A549 (cell line): ENCODE measurements around the gene IL22. TPM values are rescaled to one million over a fixed set of nuclear protein-coding genes. Genes with fewer than 3 reads are reported as not detected.

ENCODE experiments used
- ATAC-seq, 2 experiments: fragments of 200-7000 bp in 1 of 2; fragments of >200 bp in 1 of 2; cut with Nextera tagmentation in 1 of 2; cut with Tn5 transposase in 1 of 2; 3 replicates each; pipeline versions ENCODE4 v1.8.0 to v1.9.1; 2018 to 2020; ENCODE audit warnings: mild to moderate bottlenecking in 1 of 2, moderate library complexity in 1 of 2
- CTCF ChIA-PET: fragments of 300-600 bp; sonication (Branson Sonifier 250); formaldehyde crosslinking; extraction: SDS; loops from one replicate; lab custom pipeline; 2021; ENCODE audit warnings: antibody characterized with exemption, inconsistent platforms; lab: Yijun Ruan, JAX
- POLR2A ChIA-PET: fragments of 350-600 bp; formaldehyde crosslinking; extraction: SDS; loops from one replicate; lab custom pipeline; 2021; ENCODE audit warnings: antibody characterized with exemption, inconsistent platforms; lab: Yijun Ruan, JAX
- DNase-seq, 2 experiments: peaks; one replicate each; pipeline versions ENCODE4 v3.0.0 to v3.0.0-alpha.2; 2011 to 2016; ENCODE audit warnings: low read depth in 1 of 2, low spot score in 1 of 2
- FAIRE-seq: peaks from 2 replicates; lab custom pipeline; 2011; peaks lifted over from hg19 to GRCh38; lab: Jason Lieb, UNC
- H3K27ac ChIP-seq, 2 experiments: fragments of >200 bp; sonication (Bioruptor Twin); formaldehyde crosslinking; 3 replicates each; pipeline ENCODE4 v1.5.1; 2016 to 2017
- H3K4me1 ChIP-seq: fragments of >200 bp; sonication (Bioruptor Twin); formaldehyde crosslinking; 3 replicates; pipeline ENCODE4 v1.6.1; 2016
- H3K4me2 ChIP-seq: fragments of >200 bp; sonication (Bioruptor Twin); formaldehyde crosslinking; 3 replicates; pipeline ENCODE4 v1.6.1; 2016
- H3K4me3 ChIP-seq: fragments of >200 bp; sonication (Bioruptor Twin); formaldehyde crosslinking; 3 replicates; pipeline ENCODE4 v1.5.1; 2016
- H3K9me3 ChIP-seq: fragments of >200 bp; sonication (Bioruptor Twin); formaldehyde crosslinking; 3 replicates; pipeline ENCODE4 v1.6.1; 2016
- BHLHE40 ChIP-seq: IDR thresholded peaks from 2 replicates; pipeline ENCODE4 v1.6.1; 2012; ENCODE audit warnings: low read depth, low read length, inconsistent platforms
- CBX8 ChIP-seq: fragments of 200-600 bp; sonication (generic); IDR thresholded peaks from 2 replicates; pipeline ENCODE4 v1.6.1; 2016
- CEBPB ChIP-seq, 2 experiments: fragments of >200 bp in 1 of 2; sonication (Bioruptor Twin) in 1 of 2; formaldehyde crosslinking in 1 of 2; IDR thresholded peaks; 2 replicates each; pipeline ENCODE4 v1.6.1; 2012 to 2016
- ELK1 ChIP-seq: fragments of 150-350 bp; IDR thresholded peaks from 2 replicates; pipeline ENCODE4 v1.6.1; 2014; ENCODE audit warnings: low read depth, mild to moderate bottlenecking, low read length
- ESRRA ChIP-seq: fragments of 150-350 bp; IDR thresholded peaks from 2 replicates; pipeline ENCODE4 v1.6.1; 2014; ENCODE audit warnings: mild to moderate bottlenecking, low read length, borderline replicate concordance
- HMGXB4 ChIP-seq: fragments of 250-450 bp; sonication (Bioruptor Pico); IDR thresholded peaks from 2 replicates; pipeline ENCODE4 v1.5.0; 2021; ENCODE audit warnings: mild to moderate bottlenecking, moderate library complexity, borderline replicate concordance
- HOXA7 ChIP-seq: fragments of 250-450 bp; sonication (Bioruptor Pico); IDR thresholded peaks from 2 replicates; pipeline ENCODE4 v1.5.0; 2020; ENCODE audit warnings: mild to moderate bottlenecking, moderate library complexity
- HOXB13 ChIP-seq: fragments of 250-450 bp; sonication (Bioruptor Pico); IDR thresholded peaks from 2 replicates; pipeline ENCODE4 v1.5.0; 2020; ENCODE audit warnings: low read depth, mild to moderate bottlenecking, moderate library complexity
- MYC ChIP-seq: IDR thresholded peaks from 2 replicates; pipeline ENCODE4 v1.6.1; 2012; ENCODE audit warnings: mild to moderate bottlenecking, inconsistent platforms, low read length, improper control_type of control experiment, borderline replicate concordance
- NR3C1 ChIP-seq: fragments of >200 bp; sonication (Bioruptor Twin); formaldehyde crosslinking; IDR thresholded peaks from 3 replicates; pipeline ENCODE4 v1.6.1; 2017
- PBX3 ChIP-seq: IDR thresholded peaks from 2 replicates; pipeline ENCODE4 v1.6.1; 2012
- PHF8 ChIP-seq: fragments of 200-600 bp; sonication (generic); IDR thresholded peaks from 2 replicates; pipeline ENCODE4 v1.6.1; 2016; ENCODE audit warnings: low read depth, mild to moderate bottlenecking, antibody characterized with exemption, moderate library complexity, borderline replicate concordance
- POLR2AphosphoS2 ChIP-seq: conservative IDR thresholded peaks from 2 replicates; pipeline ENCODE4 v1.6.1; 2012; ENCODE audit warnings: low read length, improper control_type of control experiment, inconsistent platforms
- RAD21 ChIP-seq, 2 experiments: fragments of >200 bp in 1 of 2; sonication (Bioruptor Twin) in 1 of 2; formaldehyde crosslinking in 1 of 2; IDR thresholded peaks in 1 of 2; conservative IDR thresholded peaks in 1 of 2; 2 replicates in 1 of 2; 3 replicates in 1 of 2; pipeline ENCODE4 v1.6.1; 2012 to 2018; ENCODE audit warnings: inconsistent platforms in 1 of 2
- TFCP2L1 ChIP-seq: fragments of 250-450 bp; sonication (Bioruptor Pico); IDR thresholded peaks from 2 replicates; pipeline ENCODE4 v1.5.0; 2021; ENCODE audit warnings: mild to moderate bottlenecking
- ZNF302 ChIP-seq: fragments of 250-450 bp; sonication (Bioruptor Pico); IDR thresholded peaks from 2 replicates; pipeline ENCODE4 v1.9.0; 2021; ENCODE audit warnings: inconsistent platforms, mild to moderate bottlenecking, moderate library complexity
- ZSCAN20 ChIP-seq: fragments of 250-450 bp; sonication (Bioruptor Pico); IDR thresholded peaks from 2 replicates; pipeline ENCODE4 v1.8.0; 2022; ENCODE audit warnings: mild to moderate bottlenecking, moderate library complexity
- WGBS: methylation state at CpG from one replicate; pipeline ENCODE4 v1.1.6; 2017; ENCODE audit errors: missing lambda C conversion rate; 5-methylcytosine and 5-hydroxymethylcytosine counted together
- polyA plus RNA-seq, 4 experiments: library from polyadenylated mRNA; depleted of rRNA in 3 of 4; stranded (reverse); fragments of >200 nt; fragmentation: RNase III in 1 of 4; extraction: RNeasy Plus Mini Kit Qiagen cat#74134 plus additional on column Dnase treatment in 1 of 4; gene quantifications; 2 replicates in 3 of 4; 3 replicates in 1 of 4; pipeline ENCODE4 v1.2.3, GENCODE V29; 2011 to 2017
- TF ChIP-seq, protein P1 (sequence below): fragments of >200 bp; sonication (Bioruptor Twin); formaldehyde crosslinking; IDR thresholded peaks from 3 replicates; pipeline ENCODE4 v1.5.1; 2016
- TF ChIP-seq, protein P2 (sequence below): IDR thresholded peaks from 2 replicates; pipeline ENCODE4 v1.6.1; 2012; ENCODE audit warnings: low read depth, borderline replicate concordance

IL22 gene
- polyA plus RNA-seq, 2 of the 4 experiments (the other 2 are of a cell fraction), result not detected

DNA sequence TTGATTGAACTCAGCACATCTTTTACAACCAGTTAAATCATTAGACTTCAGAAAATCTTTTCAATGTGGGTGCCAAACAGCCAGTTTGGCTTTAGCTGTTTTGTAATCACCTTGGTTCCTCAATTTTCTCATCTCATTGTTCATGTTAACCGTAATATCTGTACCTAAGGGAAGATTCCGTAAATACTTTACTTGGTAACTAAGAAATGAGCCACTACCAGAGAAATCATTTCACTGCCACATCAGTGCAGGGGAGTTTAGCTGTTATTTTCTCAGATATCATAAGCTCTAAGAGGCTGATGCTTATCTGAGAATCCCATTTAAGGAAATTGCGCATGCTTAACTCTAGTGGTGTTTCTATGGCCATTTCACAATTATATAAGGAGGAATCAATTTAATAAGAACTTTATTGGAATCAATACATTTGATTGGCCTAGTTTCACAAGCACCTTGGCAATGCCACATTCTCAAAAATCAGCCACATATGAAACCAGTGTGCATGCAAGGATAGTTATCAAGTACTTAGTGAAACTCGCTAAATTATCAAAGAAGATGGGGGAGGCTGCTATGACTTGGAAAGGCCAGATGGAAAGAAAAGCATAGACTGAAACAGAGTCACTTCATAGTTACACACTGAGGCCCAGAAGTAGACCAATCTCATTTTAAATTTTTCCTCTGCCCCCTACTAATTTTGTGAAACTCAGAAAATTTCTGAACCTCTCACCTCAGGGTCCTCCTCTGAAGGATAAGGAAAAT, 28.1 kb upstream of the IL22 start:
- H3K4me2 ChIP-seq, result no peak overlapping the region
- 81% methylated on average over 4 of the region's 4 CpGs for WGBS
- FAIRE-seq (no peak), DNase-seq (no peak), ATAC-seq (no peak)
- POLR2A ChIA-PET, result no interaction called here
- CTCF ChIA-PET, result interaction anchor here (0.9 to 3.2 kb wide), 2 partner anchors 10 to 58 kb away, joined by 4 to 11 read pairs; no protein-coding TSS in a partner anchor
- no peak overlapping the region for H3K27ac ChIP-seq
- TF ChIP-seq PBX3, result no peak
- no peaks in the 10 kb centered on the region for H3K9me3 ChIP-seq
- no peak overlapping the region for H3K4me3 ChIP-seq
- H3K4me1 ChIP-seq, result no peaks in the 10 kb centered on the region

GRCh38 chr12:68280240-68280639, 26.8 kb upstream of the IL22 start:
- DNase-seq, result no peak
- Histone ChIP-seq H3K4me2 (no peak overlapping the region), H3K4me1 (no peaks in the 10 kb centered on the region), H3K9me3 (no peaks in the 10 kb centered on the region), H3K4me3 (no peak overlapping the region), H3K27ac (no peak overlapping the region)
- TF ChIP-seq NR3C1, result no peak
- CTCF ChIA-PET, result interaction anchor here (1.4 kb wide), 1 partner anchor 32 kb away, joined by 4 read pairs; no protein-coding TSS in a partner anchor
- 60% methylated on average over 2 of the region's 2 CpGs for WGBS
- POLR2A ChIA-PET, result no interaction called here
- no peak for FAIRE-seq
- no peak for ATAC-seq

- no peak for ATAC-seq
- FAIRE-seq, result no peak
- 59% methylated on average over 5 of the region's 5 CpGs for WGBS
- Histone ChIP-seq H3K4me2 (no peak overlapping the region), H3K27ac (no peak overlapping the region), H3K9me3 (no peaks in the 10 kb centered on the region), H3K4me1 (no peaks in the 10 kb centered on the region), H3K4me3 (no peak overlapping the region)
- POLR2A ChIA-PET, result no interaction called here
- CTCF ChIA-PET, result interaction anchor here (1.4 kb wide), 1 partner anchor 31 kb away, joined by 4 read pairs; no protein-coding TSS in a partner anchor
- TF ChIP-seq, protein P1, sequence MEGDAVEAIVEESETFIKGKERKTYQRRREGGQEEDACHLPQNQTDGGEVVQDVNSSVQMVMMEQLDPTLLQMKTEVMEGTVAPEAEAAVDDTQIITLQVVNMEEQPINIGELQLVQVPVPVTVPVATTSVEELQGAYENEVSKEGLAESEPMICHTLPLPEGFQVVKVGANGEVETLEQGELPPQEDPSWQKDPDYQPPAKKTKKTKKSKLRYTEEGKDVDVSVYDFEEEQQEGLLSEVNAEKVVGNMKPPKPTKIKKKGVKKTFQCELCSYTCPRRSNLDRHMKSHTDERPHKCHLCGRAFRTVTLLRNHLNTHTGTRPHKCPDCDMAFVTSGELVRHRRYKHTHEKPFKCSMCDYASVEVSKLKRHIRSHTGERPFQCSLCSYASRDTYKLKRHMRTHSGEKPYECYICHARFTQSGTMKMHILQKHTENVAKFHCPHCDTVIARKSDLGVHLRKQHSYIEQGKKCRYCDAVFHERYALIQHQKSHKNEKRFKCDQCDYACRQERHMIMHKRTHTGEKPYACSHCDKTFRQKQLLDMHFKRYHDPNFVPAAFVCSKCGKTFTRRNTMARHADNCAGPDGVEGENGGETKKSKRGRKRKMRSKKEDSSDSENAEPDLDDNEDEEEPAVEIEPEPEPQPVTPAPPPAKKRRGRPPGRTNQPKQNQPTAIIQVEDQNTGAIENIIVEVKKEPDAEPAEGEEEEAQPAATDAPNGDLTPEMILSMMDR, result no peak
- TF ChIP-seq, protein P2, sequence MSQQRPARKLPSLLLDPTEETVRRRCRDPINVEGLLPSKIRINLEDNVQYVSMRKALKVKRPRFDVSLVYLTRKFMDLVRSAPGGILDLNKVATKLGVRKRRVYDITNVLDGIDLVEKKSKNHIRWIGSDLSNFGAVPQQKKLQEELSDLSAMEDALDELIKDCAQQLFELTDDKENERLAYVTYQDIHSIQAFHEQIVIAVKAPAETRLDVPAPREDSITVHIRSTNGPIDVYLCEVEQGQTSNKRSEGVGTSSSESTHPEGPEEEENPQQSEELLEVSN, result no peak
- no peak for TF ChIP-seq ZSCAN20 (CRISPR knock-in tag)
- no peak for TF ChIP-seq ELK1
- TF ChIP-seq HOXB13 (CRISPR knock-in tag), result no peak
- TF ChIP-seq CEBPB (IDR thresholded peaks at IDR 0.05), result no peak
- no peak for TF ChIP-seq MYC
- no peak for TF ChIP-seq RAD21 (conservative IDR thresholded peaks at IDR 0.05 in 1 of 2, IDR thresholded peaks at IDR 0.05 in 1 of 2)
- no peak for TF ChIP-seq POLR2AphosphoS2
- TF ChIP-seq TFCP2L1, result no peak
- no peak for TF ChIP-seq ZNF302 (CRISPR knock-in tag)
- TF ChIP-seq HMGXB4 (CRISPR knock-in tag), result no peak
- no peak for TF ChIP-seq HOXA7
- TF ChIP-seq CBX8, result no peak
- no peak for TF ChIP-seq ESRRA
- no peak for TF ChIP-seq BHLHE40
- no peak for TF ChIP-seq PHF8
- no peak for DNase-seq
Measured at GRCh38 chr12:68279227-68280054, 26.0 kb upstream of the IL22 start.
